ENCODE results near the gene DMRTA1. TPM values are rescaled to one million over a fixed set of nuclear protein-coding genes. Genes with fewer than 3 reads are reported as not detected.
"Not testable (repeated sequence)": the region's sequence is repeated elsewhere in the genome, so short reads cannot be mapped to it uniquely, and the experiment has no call there.

DMRTA1 gene
- total and polyA plus RNA-seq, 10 of the 15 experiments (the other 5 are each of a cell fraction or from before 2014, with no cell fraction given), result not detected

DNA sequence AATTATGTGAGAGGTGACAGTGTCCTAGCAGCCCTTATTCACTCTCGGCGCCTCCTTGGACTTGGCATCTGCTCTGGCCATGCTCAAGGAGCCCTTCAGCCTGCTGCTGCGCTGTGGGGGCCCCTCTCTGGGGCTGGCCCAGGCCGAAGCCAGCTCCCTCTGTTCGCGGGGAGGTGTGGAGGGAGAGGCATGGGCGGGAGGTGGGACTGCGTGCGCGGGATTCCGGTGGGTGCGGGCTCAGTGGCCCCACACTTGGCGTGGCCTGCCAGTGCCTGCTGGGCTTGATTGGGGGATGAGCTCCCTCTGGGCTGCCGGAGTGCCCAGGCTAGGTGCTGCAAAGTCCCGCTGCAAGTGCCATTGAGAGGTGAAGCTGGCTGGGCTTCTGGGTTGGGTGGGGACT is 12.9 kb upstream of the DMRTA1 start (continued):
- TF ChIP-seq, protein P1, sequence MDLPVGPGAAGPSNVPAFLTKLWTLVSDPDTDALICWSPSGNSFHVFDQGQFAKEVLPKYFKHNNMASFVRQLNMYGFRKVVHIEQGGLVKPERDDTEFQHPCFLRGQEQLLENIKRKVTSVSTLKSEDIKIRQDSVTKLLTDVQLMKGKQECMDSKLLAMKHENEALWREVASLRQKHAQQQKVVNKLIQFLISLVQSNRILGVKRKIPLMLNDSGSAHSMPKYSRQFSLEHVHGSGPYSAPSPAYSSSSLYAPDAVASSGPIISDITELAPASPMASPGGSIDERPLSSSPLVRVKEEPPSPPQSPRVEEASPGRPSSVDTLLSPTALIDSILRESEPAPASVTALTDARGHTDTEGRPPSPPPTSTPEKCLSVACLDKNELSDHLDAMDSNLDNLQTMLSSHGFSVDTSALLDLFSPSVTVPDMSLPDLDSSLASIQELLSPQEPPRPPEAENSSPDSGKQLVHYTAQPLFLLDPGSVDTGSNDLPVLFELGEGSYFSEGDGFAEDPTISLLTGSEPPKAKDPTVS (IDR thresholded peaks at IDR 0.05; ENCODE audit: low read depth, low read length), result no peak
- TF ChIP-seq SMC3 (IDR thresholded peaks at IDR 0.05; ENCODE audit: borderline replicate concordance, low read length) (no peak), NR2F1 (conservative IDR thresholded peaks at IDR 0.05) (no peak), STAT3 (IDR thresholded peaks at IDR 0.05; ENCODE audit: low read depth, low read length) (no peak), ZBED1 (IDR thresholded peaks at IDR 0.05; ENCODE audit: borderline replicate concordance) (no peak), ELK1 (IDR thresholded peaks at IDR 0.05; ENCODE audit: low read depth, low read length) (no peak), EED (IDR thresholded peaks at IDR 0.05; ENCODE audit: low read depth) (no peak), RUNX3 (IDR thresholded peaks at IDR 0.05; ENCODE audit: low read length) (no peak), SIX5 (IDR thresholded peaks at IDR 0.05; ENCODE audit: low read depth, low read length, severe bottlenecking) (no peak), BCLAF1 (IDR thresholded peaks at IDR 0.05) (no peak), CBX5 (IDR thresholded peaks at IDR 0.05; ENCODE audit: low read depth) (no peak), CEBPB (IDR thresholded peaks at IDR 0.05; ENCODE audit: borderline replicate concordance in 1 of 2, low read depth in 2 of 2, low read length in 2 of 2) (no peak), RAD51 (IDR thresholded peaks at IDR 0.05) (no peak)

- DNase-seq (ENCODE audit: low read depth, low spot score); H3K4me3 ChIP-seq; SMC1A ChIA-PET (ENCODE audit: uncharacterized antibody, unreplicated experiment); H3K9me3 ChIP-seq (replicated peaks; ENCODE audit: control insufficient read depth, insufficient read depth, low read length); in situ Hi-C loops (cut with MboI); intact Hi-C loops (cut with micrococcal nuclease; ENCODE audit: unreplicated experiment); BruUV-seq (replicated peaks); ATAC-seq; H3K4me2 ChIP-seq (ENCODE audit: control insufficient read depth, insufficient read depth); FAIRE-seq; H4K20me1 ChIP-seq (ENCODE audit: control insufficient read depth, insufficient read depth); POLR2A ChIA-PET; H3K9ac ChIP-seq (ENCODE audit: control insufficient read depth, insufficient read depth, low read length); RAD21 ChIA-PET (ENCODE audit: unreplicated experiment); H2AFZ ChIP-seq (ENCODE audit: control insufficient read depth, low read depth, low read length); H3K27ac ChIP-seq (ENCODE audit: control insufficient read depth, insufficient read depth); H3K36me3 ChIP-seq (ENCODE audit: control insufficient read depth in 2 of 2, insufficient read depth in 2 of 2, low read length in 1 of 2); H3K27me3 ChIP-seq (replicated peaks in 1 of 2; ENCODE audit: control insufficient read depth in 2 of 2, insufficient read depth in 2 of 2, low read length in 1 of 2); H3K79me2 ChIP-seq (ENCODE audit: control insufficient read depth, insufficient read depth, low read length); H3K4me1 ChIP-seq (ENCODE audit: control insufficient read depth, insufficient read depth, low read length): not testable (repeated sequence)
- 9% methylated on average over 3 of the region's 3 CpGs for WGBS (ENCODE audit: insufficient coverage, insufficient replicate concordance, low lambda C conversion rate, missing lambda C conversion rate)
- CTCF ChIA-PET, result interaction anchor here (1.1 kb wide), 1 partner anchor 14 kb away, joined by 3 read pairs; no protein-coding TSS in a partner anchor
Observed at GRCh38 chr9:22435252-22435651, 11.4 kb upstream of the DMRTA1 start.

Data from GM12878 (cell line).